Kidney (tissue), 22 donors: ENCODE results near the gene CSF3. TPM values are rescaled to one million over a fixed set of nuclear protein-coding genes. Genes with fewer than 3 reads are reported as not detected.

ENCODE experiments used
- DNase-seq, 5 donors: peaks; one replicate each; pipeline ENCODE4 v3.0.0-alpha.2; 2013 to 2020
- FAIRE-seq: peaks from 2 replicates; lab custom pipeline; 2012; peaks lifted over from hg19 to GRCh38; lab: Jason Lieb, UNC
- H3K27ac ChIP-seq, 2 donors: one replicate each; pipeline ENCODE4 v1.7.0; 2013; ENCODE audit warnings: low read depth in 2 of 2, low read length in 2 of 2, inconsistent platforms in 1 of 2
- H3K27me3 ChIP-seq: one replicate; pipeline ENCODE4 v1.7.1; 2013; ENCODE audit warnings: low read length, inconsistent platforms; ENCODE audit not compliant: control insufficient read depth, insufficient read depth
- H3K36me3 ChIP-seq, 3 donors: one replicate each; pipeline versions ENCODE4 v1.7.0 to v1.7.1; 2013; ENCODE audit warnings: low read length in 3 of 3, control low read depth in 1 of 3, inconsistent platforms in 1 of 3; ENCODE audit not compliant: insufficient read depth in 3 of 3, control insufficient read depth in 2 of 3
- H3K4me1 ChIP-seq, 3 donors: one replicate each; pipeline versions ENCODE4 v1.7.0 to v1.7.1; 2013; ENCODE audit warnings: low read length in 3 of 3, inconsistent platforms in 1 of 3, low read depth in 1 of 3; ENCODE audit not compliant: control insufficient read depth in 2 of 3, insufficient read depth in 2 of 3
- H3K4me3 ChIP-seq, 3 donors: one replicate each; pipeline versions ENCODE4 v1.7.0 to v1.8.1; 2013; ENCODE audit warnings: low read length in 3 of 3, control low read depth in 1 of 3, inconsistent platforms in 1 of 3
- H3K9ac ChIP-seq, 3 donors: one replicate each; pipeline versions ENCODE4 v1.7.0 to v1.7.1; 2013; ENCODE audit warnings: low read length in 3 of 3, control low read depth in 1 of 3, inconsistent platforms in 1 of 3
- H3K9me3 ChIP-seq, 3 donors: one replicate each; pipeline versions ENCODE4 v1.7.0 to v1.7.1; 2013; ENCODE audit warnings: low read length in 3 of 3, control low read depth in 1 of 3, inconsistent platforms in 1 of 3; ENCODE audit not compliant: control insufficient read depth in 2 of 3, insufficient read depth in 1 of 3
- CTCF ChIP-seq: IDR thresholded peaks from 3 replicates; pipeline ENCODE4 v1.5.1; 2012; ENCODE audit warnings: mild to moderate bottlenecking, moderate library complexity, borderline replicate concordance; ENCODE audit not compliant: insufficient read depth; ENCODE audit errors: extremely low read depth
- intact Hi-C: fragments of 100-400 bp; cut with DNase I; formaldehyde crosslinking; loops from one replicate; pipeline ENCODE4 v1.11.1; 2022
- long read RNA-seq, 10 donors: library from polyadenylated mRNA in 1 of 10; unstranded in 1 of 10; transcript quantifications; one replicate each; pipeline ENCODE4 v2.0.0 and lab custom pipeline, GENCODE V29; 2021 to 2026
- polyA plus RNA-seq: library from polyadenylated mRNA; stranded (reverse); fragments of 350-450 nt; fragmentation: Illumina TruSeq; extraction: RNeasy Lipid Tissue Mini Kit (QIAGEN cat#74804); gene quantifications from one replicate; pipeline ENCODE4 v1.2.3, GENCODE V29; 2014; ENCODE audit warnings: low read depth, low replicate concordance; ENCODE audit not compliant: insufficient read depth
- total RNA-seq: library from RNA; stranded (reverse); fragmentation: NEBNext Ultra II Directional; extraction: Animal tissue kit (Norgen Biotek cat#: 25700); gene quantifications from one replicate; pipeline ENCODE4 v1.2.1, GENCODE V29; 2021
- donor health status: control.
- donor health status: control.
- donor health status: control.
- donor health status: control.
- donor health status: control.
- donor health status: DM: yes; HTN: yes; CAD: no.
- donor health status: Normal renal cell carcinoma (clear cell type).

CSF3 gene
- total RNA-seq (not detected), polyA plus RNA-seq (not detected)
- long read RNA-seq, donor 1: 0 reads
- long read RNA-seq, donor 2: 0 reads
- long read RNA-seq, donor 3: 0 reads
- long read RNA-seq, donor 4: 0 reads
- long read RNA-seq, donor 5: 0 reads
- long read RNA-seq, donor 6: 0 reads
- long read RNA-seq, donor 7: 0 reads
- long read RNA-seq, donor 8: 0 reads
- long read RNA-seq, donor 9: 0 reads
- long read RNA-seq, donor 10: 0 reads

- intact Hi-C loops: loop anchor here (10.0 kb wide), 2 partner anchors 150 to 270 kb away; partner anchors contain the start of gene CDC6
- peaks cover 0 to 2% (median 0%) of the 10 kb centered on the region in 3 donors for H3K36me3 ChIP-seq
- no peak for FAIRE-seq
- no peak within 1 kb of the TSS for H3K9ac ChIP-seq
- peaks cover 0 to 9% (median 4%) of the 10 kb centered on the region in 3 donors for H3K4me1 ChIP-seq
- no peaks in the 10 kb centered on the region for H3K27me3 ChIP-seq
- H3K27ac ChIP-seq: peak within 1 kb of the TSS in 1 of 2 donors; percentile 41
- H3K9me3 ChIP-seq: no peaks in the 10 kb centered on the region
- TF ChIP-seq CTCF: no peak
- H3K4me3 ChIP-seq: no peak within 1 kb of the TSS
- DNase-seq: no peak
Observed at GRCh38 chr17:40015005-40015997, at the start of gene CSF3. Gene CSF3 (plus strand): TSS chr17:40015440. CDS start chr17:40015475, 35 bp downstream.

- no peak for TF ChIP-seq CTCF
- DNase-seq (no peak), FAIRE-seq (no peak)
- Histone ChIP-seq H3K9ac (no peak overlapping the region), H3K4me3 (no peak overlapping the region), H3K27me3 (no peaks in the 10 kb centered on the region), H3K27ac (no peak overlapping the region), H3K36me3 (no peaks in the 10 kb centered on the region), H3K9me3 (no peaks in the 10 kb centered on the region), H3K4me1 (no peaks in the 10 kb centered on the region)
- intact Hi-C loops: no loop called here
Observed at GRCh38 chr17:39966771-39967170, 48.5 kb upstream of the CSF3 start.

- intact Hi-C loops: no loop called here
- Histone ChIP-seq H3K27ac (no peak overlapping the region), H3K4me3 (no peak overlapping the region), H3K9me3 (no peaks in the 10 kb centered on the region), H3K9ac (no peak overlapping the region), H3K27me3 (no peaks in the 10 kb centered on the region), H3K4me1 (no peaks in the 10 kb centered on the region), H3K36me3 (no peaks in the 10 kb centered on the region)
- FAIRE-seq (no peak), DNase-seq (no peak)
- no peak for TF ChIP-seq CTCF
Observed at GRCh38 chr17:39968761-39969160, 46.5 kb upstream of the CSF3 start.
